ENCODE results near the gene STAT4. TPM values are rescaled to one million over a fixed set of nuclear protein-coding genes. Genes with fewer than 3 reads are reported as not detected.

STAT4 gene
- total RNA-seq, 2 experiments from 2014 or later = 77.1 to 83.0 TPM

DNA sequence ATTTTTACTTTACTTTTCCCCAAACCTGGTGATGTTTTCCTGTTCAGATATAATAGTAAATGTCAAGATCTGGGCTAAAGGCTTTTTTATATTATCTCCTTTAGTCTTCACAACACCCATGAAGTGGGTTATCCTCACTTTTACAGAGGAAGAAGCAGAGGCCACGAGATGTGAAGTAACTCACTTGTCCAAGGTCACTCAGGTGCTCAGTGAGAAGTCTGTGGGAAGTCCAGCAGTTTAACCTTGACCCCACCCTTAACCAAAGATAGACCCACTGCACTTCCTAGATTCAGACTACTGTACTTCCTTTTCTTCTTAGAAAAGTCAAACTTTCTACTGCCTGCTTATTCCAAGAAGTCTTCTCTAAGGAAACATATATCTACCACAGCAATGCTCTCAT lies 80.5 kb downstream of the STAT4 start:
- H3K36me3 ChIP-seq (ENCODE audit: insufficient read depth, low read length) = peaks cover 25% of the 10 kb centered on the region
- no peaks in the 10 kb centered on the region for H3K27me3 ChIP-seq (ENCODE audit: control insufficient read depth in 1 of 2, insufficient read depth in 2 of 2, low read length in 2 of 2)
- TF ChIP-seq, protein P1, sequence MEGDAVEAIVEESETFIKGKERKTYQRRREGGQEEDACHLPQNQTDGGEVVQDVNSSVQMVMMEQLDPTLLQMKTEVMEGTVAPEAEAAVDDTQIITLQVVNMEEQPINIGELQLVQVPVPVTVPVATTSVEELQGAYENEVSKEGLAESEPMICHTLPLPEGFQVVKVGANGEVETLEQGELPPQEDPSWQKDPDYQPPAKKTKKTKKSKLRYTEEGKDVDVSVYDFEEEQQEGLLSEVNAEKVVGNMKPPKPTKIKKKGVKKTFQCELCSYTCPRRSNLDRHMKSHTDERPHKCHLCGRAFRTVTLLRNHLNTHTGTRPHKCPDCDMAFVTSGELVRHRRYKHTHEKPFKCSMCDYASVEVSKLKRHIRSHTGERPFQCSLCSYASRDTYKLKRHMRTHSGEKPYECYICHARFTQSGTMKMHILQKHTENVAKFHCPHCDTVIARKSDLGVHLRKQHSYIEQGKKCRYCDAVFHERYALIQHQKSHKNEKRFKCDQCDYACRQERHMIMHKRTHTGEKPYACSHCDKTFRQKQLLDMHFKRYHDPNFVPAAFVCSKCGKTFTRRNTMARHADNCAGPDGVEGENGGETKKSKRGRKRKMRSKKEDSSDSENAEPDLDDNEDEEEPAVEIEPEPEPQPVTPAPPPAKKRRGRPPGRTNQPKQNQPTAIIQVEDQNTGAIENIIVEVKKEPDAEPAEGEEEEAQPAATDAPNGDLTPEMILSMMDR (IDR thresholded peaks at IDR 0.05) = no peak
- ATAC-seq (ENCODE audit: poor library complexity) = no peak
- Mint-ChIP-seq H3K27ac (peak overlapping the region; percentile 81), H3K4me1 (ENCODE audit: low read depth) (peaks cover 48% of the 10 kb centered on the region), H3K27me3 (no peaks in the 10 kb centered on the region), H3K9me3 (peaks cover 2% of the 10 kb centered on the region), H3K4me3 (no peak overlapping the region), H3K36me3 (ENCODE audit: low read depth) (peaks cover 65% of the 10 kb centered on the region)
- H3K4me3 ChIP-seq (ENCODE audit: low read length) = no peak overlapping the region
- ChIA-PET CTCF (interaction anchor here (0.6 to 0.9 kb wide), 2 partner anchors 85 to 86 kb away, joined by 3 read pairs; no protein-coding TSS in a partner anchor), POLR2A (interaction anchor here (1.2 to 2.2 kb wide), 4 partner anchors 8 to 607 kb away, joined by 4 to 9 read pairs (median 6); partner anchors contain the start of genes NABP1 and STAT4)
- intact Hi-C loops (cut with DNase I, micrococcal nuclease) = no loop called here
- peaks cover 13% of the 10 kb centered on the region for H3K4me1 ChIP-seq (ENCODE audit: insufficient read depth, low read length)
- H3K27ac ChIP-seq (ENCODE audit: low read depth in 1 of 2, low read length in 2 of 2) = peak overlapping the region in 1 of 2 donors; percentile 54
- DNase-seq = no peak
- no peaks in the 10 kb centered on the region for H3K9me3 ChIP-seq (ENCODE audit: control insufficient read depth in 1 of 2, insufficient read depth in 1 of 2, low read length in 2 of 2)

DNA sequence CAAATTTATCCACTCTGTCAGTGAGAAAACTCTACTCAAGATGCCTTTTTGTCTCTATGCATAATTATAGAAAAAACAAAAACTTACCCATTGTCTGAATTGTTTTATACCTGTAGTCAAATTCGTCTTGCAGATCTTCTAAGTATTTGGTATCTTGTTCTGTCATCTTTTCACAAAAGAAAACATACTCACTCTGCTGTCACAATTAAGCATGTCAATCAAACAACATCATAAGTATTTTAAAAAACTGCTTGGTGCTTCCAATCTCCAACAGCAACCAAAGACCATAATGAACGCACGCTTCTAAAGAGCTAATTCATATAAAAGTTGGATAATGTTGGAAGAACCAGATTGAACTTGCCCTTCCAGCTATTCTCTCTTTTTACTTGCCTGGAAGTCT lies 81.2 kb downstream of the STAT4 start:
- no peak for ATAC-seq (ENCODE audit: poor library complexity)
- intact Hi-C loops (cut with DNase I, micrococcal nuclease) = loop anchor here in 1 of 2 experiments (10.0 kb wide), 1 partner anchor 45 kb away; no protein-coding TSS in a partner anchor
- Mint-ChIP-seq H3K36me3 (ENCODE audit: low read depth) (peaks cover 60% of the 10 kb centered on the region), H3K4me3 (no peak overlapping the region), H3K9me3 (peaks cover 2% of the 10 kb centered on the region), H3K4me1 (ENCODE audit: low read depth) (peaks cover 55% of the 10 kb centered on the region), H3K27me3 (no peaks in the 10 kb centered on the region), H3K27ac (peak overlapping the region; percentile 81)
- DNase-seq = no peak
- Histone ChIP-seq H3K9me3 (ENCODE audit: control insufficient read depth in 1 of 2, insufficient read depth in 1 of 2, low read length in 2 of 2) (no peaks in the 10 kb centered on the region), H3K4me3 (ENCODE audit: low read length) (no peak overlapping the region), H3K4me1 (ENCODE audit: insufficient read depth, low read length) (peaks cover 14% of the 10 kb centered on the region), H3K27ac (ENCODE audit: low read depth in 1 of 2, low read length in 2 of 2) (peak overlapping the region in 1 of 2 donors; percentile 54), H3K36me3 (ENCODE audit: insufficient read depth, low read length) (peaks cover 22% of the 10 kb centered on the region), H3K27me3 (ENCODE audit: control insufficient read depth in 1 of 2, insufficient read depth in 2 of 2, low read length in 2 of 2) (no peaks in the 10 kb centered on the region)
- TF ChIP-seq, protein P1 (IDR thresholded peaks at IDR 0.05) = no peak
- CTCF ChIA-PET = no interaction called here
- POLR2A ChIA-PET = no interaction called here

DNA sequence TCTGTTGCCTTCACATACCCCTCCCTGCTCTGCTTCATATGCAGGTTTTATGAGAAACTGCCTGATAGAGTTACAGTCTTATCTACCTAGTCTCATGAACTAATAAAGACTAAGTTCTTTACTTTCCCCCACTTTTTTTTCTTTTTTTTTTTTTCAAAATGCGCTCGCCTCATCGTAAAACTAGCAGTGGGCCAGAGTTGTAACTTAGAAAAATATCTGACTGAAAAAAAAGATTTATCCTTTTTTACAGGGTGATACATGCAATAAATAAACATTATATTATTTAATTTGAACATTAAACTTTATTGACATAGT lies 83.9 kb downstream of the STAT4 start:
- Histone ChIP-seq H3K27me3 (ENCODE audit: control insufficient read depth in 1 of 2, insufficient read depth in 2 of 2, low read length in 2 of 2) (no peaks in the 10 kb centered on the region), H3K4me3 (ENCODE audit: low read length) (no peak overlapping the region), H3K36me3 (ENCODE audit: insufficient read depth, low read length) (peaks cover 22% of the 10 kb centered on the region), H3K27ac (ENCODE audit: low read depth in 1 of 2, low read length in 2 of 2) (no peak overlapping the region), H3K9me3 (ENCODE audit: control insufficient read depth in 1 of 2, insufficient read depth in 1 of 2, low read length in 2 of 2) (no peaks in the 10 kb centered on the region), H3K4me1 (ENCODE audit: insufficient read depth, low read length) (peaks cover 25% of the 10 kb centered on the region)
- CTCF ChIA-PET = interaction anchor here (1.2 kb wide), 1 partner anchor 15 kb away, joined by 8 read pairs; no protein-coding TSS in a partner anchor
- H3K27me3 Mint-ChIP-seq = no peaks in the 10 kb centered on the region
- H3K36me3 Mint-ChIP-seq (ENCODE audit: low read depth) = peaks cover 52% of the 10 kb centered on the region
- DNase-seq = no peak
- H3K4me1 Mint-ChIP-seq (ENCODE audit: low read depth) = peaks cover 81% of the 10 kb centered on the region
- H3K27ac Mint-ChIP-seq = peak overlapping the region; percentile 85
- POLR2A ChIA-PET = interaction anchor here (1.5 kb wide), 1 partner anchor 84 kb away, joined by 8 read pairs; the partner anchor contains the start of gene STAT4
- peak overlapping the region; percentile 73 for H3K4me3 Mint-ChIP-seq
- intact Hi-C loops (cut with DNase I, micrococcal nuclease) = loop anchor here in 1 of 2 experiments (10.0 kb wide), 1 partner anchor 48 kb away; no protein-coding TSS in a partner anchor
- TF ChIP-seq, protein P1 (IDR thresholded peaks at IDR 0.05) = no peak
- no peaks in the 10 kb centered on the region for H3K9me3 Mint-ChIP-seq
- ATAC-seq (ENCODE audit: poor library complexity) = peak; percentile 23

Data from CD4-positive, alpha-beta T cell (primary cell).